ENCODE measurements around the gene GID8.

The GID8 gene

DNA sequence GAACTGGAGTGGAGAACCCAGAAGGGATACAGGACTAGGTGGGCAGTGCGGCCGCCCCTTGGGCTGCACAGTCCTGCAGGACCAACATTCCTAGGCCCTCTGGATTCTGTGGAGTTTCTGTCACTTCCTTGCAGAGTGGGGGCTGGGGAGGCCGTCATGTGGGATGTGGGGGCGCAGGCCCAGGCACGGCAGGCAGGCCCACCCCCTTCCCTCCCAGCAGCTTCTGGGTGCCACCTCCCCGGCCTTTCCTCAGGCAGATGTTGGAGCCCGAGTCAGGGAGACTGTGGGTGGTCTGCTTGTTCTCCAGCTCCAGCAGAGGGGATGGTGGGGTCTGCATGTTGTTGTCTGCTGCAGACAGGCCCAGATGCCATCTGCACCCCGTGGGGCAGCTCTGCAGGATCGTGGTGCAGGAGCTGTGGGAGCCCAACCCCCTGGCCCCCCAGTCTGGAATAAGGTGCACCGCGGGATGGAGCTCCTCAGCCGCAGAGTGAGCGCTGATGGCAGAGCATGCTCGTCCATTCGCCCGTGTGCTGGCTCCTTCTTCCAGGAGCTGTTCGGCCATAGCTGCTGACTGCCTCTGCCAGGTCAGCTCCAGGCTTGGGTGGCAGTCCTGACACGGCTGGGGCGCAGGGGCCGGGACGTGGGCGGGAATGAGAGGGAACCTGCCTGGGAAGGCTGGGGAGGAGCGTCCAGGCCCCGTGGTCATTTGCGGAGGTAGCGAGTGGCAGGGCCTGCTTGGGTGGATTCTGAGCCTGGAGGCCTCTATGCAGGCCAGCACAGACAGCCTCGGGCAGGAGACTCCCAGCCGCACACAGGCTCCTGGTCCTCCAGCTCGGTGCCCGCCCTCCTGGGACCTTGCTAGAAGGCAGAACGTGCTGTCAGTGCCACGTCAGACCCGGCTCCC lies 32.6 kb downstream of the GID8 start:
- DNase-seq (ENCODE audit: low read depth, low spot score): no peak

DNA sequence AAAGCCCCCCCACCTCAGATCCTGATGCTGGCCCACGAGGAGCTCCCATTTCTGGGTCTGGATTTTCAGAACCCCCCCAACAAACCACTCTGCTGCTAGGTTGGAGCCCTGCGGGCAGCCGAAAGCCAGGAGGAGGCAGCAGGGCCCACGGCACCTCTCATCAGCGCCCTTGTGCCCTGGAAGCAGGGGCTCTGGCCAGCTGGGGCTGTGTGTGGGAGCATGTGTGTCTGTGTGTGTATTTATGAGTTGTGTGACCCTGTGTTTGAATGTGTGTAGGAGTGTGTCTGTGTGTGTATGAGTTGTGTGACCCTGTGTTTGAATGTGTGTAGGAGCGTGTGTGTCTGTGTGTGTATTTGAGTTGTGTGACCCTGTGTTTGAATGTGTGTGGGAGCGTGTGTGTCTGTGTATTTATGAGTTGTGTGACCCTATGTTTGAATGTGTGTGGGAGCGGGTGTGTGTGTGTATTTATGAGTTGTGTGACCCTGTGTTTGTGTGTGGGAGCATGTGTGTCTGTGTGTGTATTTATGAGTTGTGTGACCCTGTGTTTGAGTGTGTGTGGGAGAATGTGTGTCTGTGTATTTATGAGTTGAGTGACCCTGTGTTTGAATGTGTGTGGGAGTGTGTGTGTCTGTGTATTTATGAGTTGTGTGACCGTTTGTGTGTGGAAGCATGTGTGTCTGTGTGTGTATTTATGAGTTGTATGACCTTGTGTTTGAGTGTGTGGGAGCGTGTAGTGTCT lies 33.4 kb downstream of the GID8 start:
- DNase-seq (ENCODE audit: low read depth, low spot score): no peak

DNA sequence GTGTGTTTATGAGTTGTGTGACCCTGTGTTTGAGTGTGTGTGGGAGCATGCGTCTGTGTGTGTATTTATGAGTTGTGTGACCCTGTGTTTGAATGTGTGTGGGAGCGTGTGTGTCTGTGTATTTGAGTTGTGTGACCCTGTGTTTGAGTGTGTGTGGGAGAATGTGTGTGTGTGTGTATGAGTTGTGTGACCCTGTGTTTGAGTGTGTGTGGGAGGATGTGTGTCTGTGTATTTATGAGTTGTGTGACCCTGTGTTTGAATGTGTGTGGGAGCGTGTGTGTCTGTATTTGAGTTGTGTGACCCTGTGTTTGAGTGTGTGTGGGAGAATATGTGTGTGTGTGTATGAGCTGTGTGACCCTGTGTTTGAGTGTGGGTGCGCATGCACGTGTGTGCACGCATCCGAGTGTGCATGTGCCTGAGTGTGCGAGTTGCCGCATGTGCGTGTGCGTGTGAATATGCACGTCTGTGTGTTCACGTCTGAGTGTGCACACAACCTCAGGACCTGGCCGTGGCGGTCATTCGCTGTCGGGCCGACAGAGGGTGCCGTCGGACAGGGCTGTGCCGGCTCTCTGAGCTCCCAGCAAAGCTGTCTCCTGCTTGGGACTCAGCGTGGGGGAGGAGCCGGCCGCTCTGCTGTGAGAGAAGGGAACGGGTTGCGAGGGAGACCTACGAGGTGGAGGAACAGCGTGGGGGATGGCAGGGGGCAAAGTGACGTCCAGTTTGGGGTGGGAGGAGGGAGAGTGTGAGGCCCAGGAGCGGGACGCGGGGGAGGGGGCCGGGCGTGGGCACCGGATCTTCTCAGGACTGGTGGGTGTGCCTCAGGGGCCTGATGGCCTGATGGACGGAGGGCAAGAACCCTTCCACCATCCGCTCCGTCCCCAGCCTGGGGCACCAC lies 34.2 kb downstream of the GID8 start:
- DNase-seq (ENCODE audit: low read depth, low spot score): peak; percentile 60

DNA sequence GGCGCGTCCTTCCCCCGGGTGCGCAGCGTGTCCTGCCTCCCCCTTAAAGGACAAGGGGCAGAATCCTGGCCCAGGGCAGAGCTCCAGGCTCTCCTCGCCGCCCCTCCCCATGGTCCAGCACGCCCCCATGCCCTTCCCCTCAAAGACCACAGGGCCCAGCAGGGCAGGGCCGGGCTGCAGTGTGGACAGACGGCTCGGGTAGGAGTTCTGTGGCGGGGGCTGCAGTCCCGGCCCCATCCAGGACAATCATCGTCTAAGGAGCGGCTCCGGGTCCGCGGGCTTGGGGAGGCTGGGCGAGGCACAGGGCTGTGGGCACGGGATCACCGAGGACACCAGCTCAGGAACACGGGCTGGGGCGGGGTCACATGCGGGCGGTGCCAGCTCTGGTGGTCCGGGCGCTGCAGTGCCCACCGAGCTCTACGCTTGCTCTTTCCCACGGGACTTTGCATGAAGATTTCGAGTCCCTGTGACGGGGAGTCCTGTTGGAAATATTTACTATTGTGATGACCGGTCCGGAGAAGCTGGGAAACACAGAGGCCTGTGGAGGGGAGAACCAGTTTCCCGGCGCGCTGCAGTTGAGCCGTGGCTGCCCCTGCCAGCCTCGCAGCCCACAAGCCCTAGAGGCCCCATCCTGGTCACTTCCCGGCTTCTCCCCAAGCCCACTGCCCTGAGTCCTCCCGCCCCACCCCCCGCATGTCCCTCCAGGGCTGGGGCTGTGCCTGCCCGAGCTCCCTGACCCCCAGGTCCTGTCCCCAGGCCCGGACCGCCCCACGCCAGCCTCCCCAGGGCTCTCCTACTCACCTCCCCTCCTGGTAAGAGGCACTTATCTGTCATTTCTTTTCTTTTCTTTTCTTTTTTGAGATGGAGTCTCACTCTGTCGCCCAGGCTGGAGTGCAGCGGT lies 35.1 kb downstream of the GID8 start:
- DNase-seq (ENCODE audit: low read depth, low spot score): no peak

DNA sequence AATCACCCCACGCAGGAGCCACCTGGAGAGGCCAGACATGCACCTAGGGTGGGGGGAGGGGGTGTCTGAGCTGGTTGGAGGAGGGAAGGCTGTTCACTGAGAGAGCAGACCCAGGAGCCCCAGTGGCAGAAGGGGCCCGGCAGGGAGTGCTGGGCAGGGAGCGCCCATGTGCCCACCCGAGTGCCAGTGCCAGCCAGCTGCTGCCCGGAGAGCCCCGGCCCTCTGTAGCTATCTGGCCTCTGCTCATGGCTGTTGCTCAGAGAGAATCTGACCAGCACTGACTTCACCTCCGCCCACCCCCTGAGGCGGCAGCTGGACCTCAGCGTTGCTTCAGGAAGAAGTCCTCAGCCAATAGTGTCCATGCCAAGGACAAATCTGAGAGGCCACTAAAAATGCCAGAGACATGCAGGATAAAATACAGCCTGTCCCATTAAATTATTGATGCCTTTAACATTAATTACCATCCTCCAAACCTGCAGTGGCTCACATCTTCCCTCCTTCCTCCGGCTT lies 37.4 kb downstream of the GID8 start:
- no peak for DNase-seq (ENCODE audit: low read depth, low spot score)

DNA sequence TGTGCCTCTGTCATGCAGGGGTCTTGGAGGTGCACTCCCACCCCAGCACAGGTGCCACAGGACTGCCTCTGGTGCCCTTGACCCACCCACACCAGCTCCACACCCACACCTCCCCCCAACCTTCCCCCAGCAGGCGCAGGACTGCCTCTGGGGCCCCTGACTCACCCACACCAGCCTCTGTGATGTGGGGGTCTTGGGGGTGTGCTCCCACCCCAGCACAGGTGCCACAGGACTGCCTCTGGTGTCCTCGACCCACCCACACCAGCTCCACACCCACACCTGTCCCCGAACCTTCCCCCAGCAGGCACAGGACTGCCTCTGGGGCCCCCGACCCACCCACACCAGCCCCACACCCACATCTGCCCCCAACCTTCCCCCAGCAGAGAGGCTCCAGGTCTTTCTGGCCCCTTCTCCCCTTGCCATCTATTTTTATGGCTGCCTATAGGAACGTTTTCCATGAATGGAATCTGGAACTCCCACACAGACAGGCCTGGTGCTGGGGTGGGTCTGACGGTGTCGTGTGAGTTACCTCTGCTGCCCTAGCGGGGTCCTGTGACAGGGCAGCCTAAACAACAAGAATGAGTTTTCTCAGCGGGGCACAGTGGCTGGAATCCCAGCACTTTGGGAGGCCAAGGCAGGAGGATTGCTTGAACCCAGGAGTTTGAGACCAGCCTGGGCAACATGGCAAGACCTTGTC lies 38.0 kb downstream of the GID8 start:
- DNase-seq (ENCODE audit: low read depth, low spot score): no peak

DNA sequence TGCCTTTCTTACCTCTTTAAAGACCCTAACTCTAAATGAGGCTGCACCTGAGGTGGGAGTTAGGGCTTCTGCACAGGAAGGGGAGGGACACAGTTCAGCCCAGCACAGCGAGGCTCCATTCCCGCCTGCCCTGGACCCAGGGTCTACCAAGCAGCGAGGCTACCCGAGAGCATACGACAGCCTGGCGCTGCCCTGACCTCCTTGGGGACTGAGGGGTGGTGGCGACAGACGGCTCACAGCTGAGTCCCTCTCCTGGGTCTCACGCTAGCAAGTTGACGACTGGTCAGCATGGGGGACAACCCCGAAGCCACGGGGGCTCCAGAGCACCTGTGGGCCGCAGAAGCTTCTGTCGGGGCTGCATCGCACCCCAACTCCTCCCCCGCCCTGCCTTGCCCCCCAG lies 38.9 kb downstream of the GID8 start:
- DNase-seq (ENCODE audit: low read depth, low spot score): no peak

DNA sequence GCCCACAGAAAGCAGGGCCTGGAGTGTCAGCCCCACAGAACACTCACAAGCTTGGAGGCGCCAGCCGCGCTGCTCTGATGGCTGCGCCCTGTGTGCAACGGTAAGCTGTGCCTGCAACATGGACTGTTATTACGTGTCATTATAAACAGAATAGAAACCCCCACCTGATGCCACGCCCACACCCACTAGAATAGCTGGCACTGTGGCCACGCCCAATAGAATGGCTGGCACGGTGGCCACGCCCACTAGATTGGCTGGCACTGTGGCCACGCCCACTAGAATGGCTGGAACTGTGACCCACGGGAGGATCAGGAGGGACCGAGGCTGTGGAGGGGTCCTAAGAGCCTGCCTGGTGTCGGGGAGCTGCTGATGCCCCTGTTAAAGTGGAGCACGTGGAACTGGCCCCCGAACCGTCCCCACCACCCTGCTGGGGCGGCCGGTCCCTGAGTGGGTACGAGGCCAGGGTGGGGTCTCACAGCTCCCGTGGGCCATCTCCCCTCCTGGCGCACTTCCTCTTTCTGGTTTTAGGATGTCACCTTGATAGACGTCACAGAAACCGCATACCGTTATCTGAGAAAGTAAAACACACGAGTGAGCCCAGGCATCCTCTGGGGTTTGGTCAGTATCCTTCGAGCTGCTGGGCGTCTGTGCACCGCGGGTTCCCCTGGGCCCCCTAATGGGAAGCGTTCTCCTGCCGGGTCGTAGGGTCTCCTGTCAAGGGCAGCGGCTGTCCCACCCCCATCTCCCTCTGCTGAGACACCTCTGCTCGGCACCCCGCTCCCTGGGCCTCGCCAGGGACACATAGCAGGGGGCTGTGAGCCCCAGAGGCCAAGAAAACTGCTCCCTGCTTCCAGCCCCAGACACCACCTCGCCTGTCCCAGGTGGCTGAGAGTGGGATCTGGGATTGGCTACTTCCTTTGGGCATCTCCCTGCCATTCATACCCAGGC lies 39.9 kb downstream of the GID8 start:
- DNase-seq (ENCODE audit: low read depth, low spot score): peak; percentile 71

DNA sequence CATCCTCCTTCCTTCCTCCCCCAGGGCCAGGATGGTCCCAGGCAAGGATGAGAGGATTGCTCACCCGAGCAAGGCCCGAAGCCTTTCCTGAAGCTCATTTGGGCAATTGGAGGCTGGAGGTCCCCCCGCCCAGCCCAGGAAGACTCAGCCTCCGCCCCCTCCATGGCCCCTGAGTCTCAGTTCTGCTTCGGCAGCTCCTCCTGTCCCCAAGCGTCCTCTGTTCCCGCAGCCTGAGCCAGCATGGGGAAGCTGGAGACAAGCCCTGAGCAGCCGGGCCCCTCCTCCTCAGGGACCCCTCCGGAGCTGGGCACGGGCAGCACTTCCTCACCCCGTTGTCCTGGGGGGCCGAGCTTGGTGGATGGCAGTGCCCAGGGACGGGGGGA lies 40.6 kb downstream of the GID8 start:
- DNase-seq (ENCODE audit: low read depth, low spot score): no peak

DNA sequence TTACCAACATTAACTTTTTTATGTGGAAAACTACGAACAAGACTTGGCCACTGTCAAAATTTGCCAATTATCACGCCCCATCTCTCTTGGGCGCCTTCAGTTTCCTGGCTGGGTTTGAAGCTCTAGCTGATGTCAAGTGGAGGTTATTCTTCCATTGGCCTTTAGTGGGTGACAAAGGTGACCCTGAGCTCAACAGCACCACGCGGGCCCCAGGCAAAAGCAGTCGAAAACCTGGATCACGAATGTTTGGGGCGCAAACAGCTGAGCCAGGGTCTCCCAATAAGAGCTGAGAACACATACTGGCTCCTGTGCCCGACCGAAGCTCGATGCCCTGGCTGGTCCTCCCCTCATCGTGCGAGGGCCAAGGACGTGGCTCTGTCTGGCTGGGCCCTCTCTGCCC lies 41.4 kb downstream of the GID8 start:
- no peak for DNase-seq (ENCODE audit: low read depth, low spot score)

DNA sequence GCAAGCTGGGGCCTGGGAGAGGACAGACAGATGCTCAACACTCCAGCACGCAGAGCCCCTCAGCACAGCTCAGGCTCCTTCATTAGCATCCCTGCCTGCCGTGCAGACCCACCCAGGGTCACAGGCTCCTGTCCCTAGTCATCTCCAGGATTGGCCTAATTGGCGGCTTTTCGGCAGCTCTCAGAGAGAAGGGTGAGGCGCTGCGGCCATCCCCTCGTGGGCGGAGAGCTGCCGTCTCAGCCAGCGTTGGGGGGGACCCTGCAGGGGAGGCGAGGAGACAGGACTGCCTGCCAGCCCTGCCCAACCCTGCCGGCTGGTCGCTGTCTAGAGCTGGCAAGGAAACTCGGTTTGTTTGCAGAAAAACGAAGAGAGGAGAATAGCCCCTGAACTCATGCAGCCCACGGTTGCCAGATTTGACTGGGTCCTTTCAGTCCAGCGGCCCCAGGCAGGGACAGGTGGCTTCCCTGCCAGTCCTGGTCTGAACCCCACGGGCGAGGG lies 42.0 kb downstream of the GID8 start:
- no peak for DNase-seq (ENCODE audit: low read depth, low spot score)

DNA sequence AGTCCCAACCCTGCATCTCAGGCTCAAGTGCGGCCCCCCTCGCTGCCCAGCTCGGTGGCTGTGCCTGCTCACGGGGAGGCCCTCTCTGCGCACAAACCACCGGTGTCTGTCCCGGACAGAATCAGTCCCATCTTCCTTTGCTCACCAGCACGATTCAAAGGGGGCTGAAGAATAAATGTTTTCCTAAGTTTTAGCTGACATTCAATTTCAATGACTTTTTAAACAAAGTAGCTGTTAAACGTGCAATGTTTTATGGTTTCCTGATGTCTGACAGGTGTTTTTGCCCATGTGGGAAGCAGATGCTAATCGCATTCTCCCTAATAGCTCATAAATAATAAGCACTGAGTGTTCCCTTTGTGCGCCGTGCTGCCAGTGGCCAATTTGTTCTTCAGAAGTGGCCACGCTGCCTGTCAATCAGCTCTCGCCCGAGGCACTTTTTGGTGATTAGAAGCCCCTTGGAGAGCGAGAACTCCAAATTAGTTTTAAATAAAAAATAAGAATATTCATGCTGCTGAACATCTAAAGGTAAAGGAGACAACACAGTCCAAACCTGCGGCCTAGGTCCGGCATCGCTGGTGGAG lies 42.5 kb downstream of the GID8 start:
- no peak for DNase-seq (ENCODE audit: low read depth, low spot score)

DNA sequence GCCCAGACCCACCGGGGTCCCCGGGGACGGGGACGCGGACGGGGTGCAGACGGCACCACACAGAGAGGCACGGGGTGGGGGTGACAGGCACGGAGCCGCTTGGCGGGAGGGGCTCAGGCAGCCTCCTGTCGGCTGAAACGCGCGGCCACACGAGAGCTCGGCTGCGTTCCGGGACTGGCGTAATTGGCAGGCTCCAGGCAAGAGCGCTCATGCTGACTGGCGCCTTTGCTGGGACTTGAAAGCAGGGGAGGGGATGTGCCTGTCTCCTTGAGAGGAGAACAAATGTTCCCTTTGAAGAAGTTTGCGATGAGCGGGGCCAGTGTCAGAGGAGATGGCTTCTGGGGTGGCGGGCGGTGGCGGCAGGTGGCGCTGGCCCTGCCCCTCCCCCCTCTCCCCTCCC lies 43.0 kb downstream of the GID8 start:
- no peak for DNase-seq (ENCODE audit: low read depth, low spot score)

DNA sequence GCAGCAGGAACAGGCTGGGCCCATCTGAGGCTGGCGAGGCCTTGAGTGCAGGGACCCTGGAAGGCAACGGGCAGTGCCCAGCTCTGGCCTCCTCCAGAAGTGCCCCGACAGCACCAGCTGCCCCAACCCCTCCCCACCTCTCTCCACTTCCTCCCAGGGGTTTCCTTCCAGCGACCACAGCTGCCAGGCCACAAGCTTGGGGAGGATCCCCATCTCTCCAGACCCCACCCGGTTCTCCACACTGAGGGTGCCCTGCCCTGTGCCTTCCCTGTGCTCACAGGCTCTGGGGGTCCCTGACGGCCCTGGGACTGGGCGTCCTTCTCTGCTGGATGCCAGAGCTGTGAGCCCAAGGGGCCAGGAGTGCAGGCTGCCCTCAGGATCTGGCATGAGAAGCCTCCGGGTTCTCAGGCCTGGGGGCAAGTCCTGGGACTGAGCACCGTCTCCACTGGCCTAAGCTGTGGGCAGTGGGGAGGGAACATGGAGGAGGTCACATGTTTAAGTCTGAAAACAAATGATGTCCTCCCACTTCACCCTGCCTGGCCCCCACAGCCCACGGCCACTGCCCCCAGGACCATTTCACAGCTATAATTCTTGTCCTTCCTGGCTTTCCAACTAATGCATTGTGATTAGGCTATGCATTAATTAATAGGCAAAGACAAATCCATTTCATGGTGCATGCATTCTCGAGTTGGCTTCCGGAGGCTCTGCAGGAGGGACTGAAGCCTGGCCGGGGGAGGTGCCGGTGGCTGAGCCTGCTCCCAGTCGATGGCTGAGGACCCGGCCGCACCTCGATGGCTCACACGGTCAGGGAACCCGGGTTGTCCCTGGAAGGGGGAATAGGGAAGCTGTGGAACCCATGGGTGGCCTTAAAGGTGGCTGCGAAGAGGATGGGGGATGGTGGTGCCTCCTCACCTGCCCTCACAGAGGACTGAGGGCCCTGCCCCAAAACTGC lies 44.5 kb downstream of the GID8 start:
- DNase-seq (ENCODE audit: low read depth, low spot score): no peak

DNA sequence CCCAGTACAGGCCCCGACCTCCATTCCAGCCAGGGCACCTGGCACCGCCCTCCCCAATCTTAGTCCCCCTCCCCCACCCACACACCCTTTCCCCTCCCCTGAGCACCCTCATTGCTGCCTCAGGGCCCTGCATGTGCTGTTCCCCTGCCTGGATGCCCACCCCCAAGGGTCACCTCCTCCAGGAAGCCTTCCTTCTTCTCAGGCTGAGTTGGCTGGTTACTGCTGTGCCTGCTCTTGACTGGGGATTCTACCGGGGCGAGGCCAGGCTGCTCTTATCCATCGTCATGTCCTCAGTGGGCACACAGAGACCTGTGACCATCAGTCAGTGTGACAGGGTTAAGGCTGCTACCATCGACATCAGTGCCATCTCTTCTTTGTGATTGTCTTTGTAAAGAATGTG lies 45.3 kb downstream of the GID8 start:
- DNase-seq (ENCODE audit: low read depth, low spot score): no peak

DNA sequence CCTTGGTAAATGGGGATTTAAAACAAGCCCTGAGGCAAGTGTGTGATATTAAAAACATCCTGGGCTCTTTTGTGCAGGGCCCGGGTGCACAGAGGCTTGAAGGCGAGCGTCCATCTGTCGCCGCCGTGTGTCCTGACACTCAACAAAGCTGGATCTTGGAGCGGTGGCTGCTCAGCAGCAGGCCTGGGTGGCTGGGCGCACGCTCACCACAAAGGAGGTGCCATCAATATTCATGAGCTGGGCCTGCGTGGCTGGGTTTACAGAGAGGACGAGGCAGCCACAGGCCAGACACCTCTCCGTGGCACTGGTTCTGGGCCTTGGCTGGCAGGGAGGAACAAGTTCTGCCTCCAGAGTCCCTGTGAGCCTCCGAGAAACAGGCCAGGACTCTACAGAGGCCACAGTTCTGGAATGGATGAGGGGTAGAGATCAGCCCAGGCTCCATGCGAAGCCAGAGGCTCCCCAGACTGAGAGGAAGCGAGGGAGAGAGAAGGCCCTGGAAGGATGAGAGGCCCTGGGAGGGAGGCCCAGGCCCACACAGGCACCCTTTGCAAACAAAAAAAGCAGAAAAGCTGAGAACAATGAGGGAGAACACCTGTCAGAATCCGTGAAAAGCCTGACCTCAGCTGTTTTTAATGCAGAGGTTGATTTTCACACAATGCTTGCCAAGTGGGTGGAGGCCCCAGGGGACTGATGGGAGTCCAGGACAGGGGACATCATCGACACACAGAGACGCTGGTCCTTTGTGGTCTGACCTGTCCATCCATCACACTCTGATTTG lies 46.9 kb downstream of the GID8 start:
- DNase-seq (ENCODE audit: low read depth, low spot score): no peak

DNA sequence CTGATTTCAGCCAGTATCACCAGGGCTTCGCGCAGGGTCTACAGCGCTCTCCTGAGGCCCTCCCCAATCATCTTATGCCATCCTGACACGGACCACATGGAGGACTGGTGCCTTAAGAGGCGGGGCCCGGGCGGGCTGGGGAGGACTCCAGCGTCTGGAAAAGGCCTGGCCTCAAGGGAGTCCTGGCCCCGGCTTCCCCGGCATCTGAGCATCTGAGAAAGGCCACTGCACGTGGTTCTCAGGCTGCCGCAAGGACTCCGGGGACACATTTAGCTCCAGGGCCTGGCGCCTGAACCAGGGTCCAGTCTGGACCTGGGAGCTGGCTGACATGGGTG lies 47.5 kb downstream of the GID8 start:
- DNase-seq (ENCODE audit: low read depth, low spot score): no peak
